Mesendoderm (in vitro differentiated cells): ENCODE data around the gene ARL3.

Experiments
- DNase-seq: peaks from one replicate; pipeline ENCODE4 v3.0.0; 2013
- H2AK5ac ChIP-seq: 2 replicates; pipeline ENCODE4 v1.6.1; 2013; ENCODE audit warnings: low read length, inconsistent platforms
- H2BK120ac ChIP-seq: 2 replicates; pipeline ENCODE4 v1.6.1; 2013; ENCODE audit warnings: low read depth, mild to moderate bottlenecking, low read length, moderate library complexity, mixed read lengths
- H2BK15ac ChIP-seq: replicated peaks from 2 replicates; pipeline ENCODE4 v1.6.1; 2013; ENCODE audit warnings: low read depth, mild to moderate bottlenecking, moderate library complexity
- H2BK5ac ChIP-seq: 2 replicates; pipeline ENCODE4 v1.6.1; 2013; ENCODE audit warnings: low read length, inconsistent platforms
- H3K18ac ChIP-seq: 2 replicates; pipeline ENCODE4 v1.6.1; 2013; ENCODE audit warnings: mild to moderate bottlenecking, low read length, mixed read lengths
- H3K23ac ChIP-seq: one replicate; pipeline ENCODE4 v1.6.1; 2013; ENCODE audit warnings: low read length
- H3K27ac ChIP-seq: 2 replicates; pipeline ENCODE4 v1.5.1; 2013; ENCODE audit warnings: low read depth, mild to moderate bottlenecking, inconsistent platforms, low read length, moderate library complexity
- H3K27me3 ChIP-seq: 2 replicates; pipeline ENCODE4 v1.6.1; 2013; ENCODE audit warnings: low read length, control low read depth, mild to moderate bottlenecking, inconsistent platforms; ENCODE audit not compliant: insufficient read depth, poor library complexity
- H3K36me3 ChIP-seq: 2 replicates; pipeline ENCODE4 v1.6.1; 2013; ENCODE audit warnings: low read length, inconsistent platforms; ENCODE audit not compliant: control insufficient read depth, insufficient read depth
- H3K4ac ChIP-seq: one replicate; pipeline ENCODE4 v1.6.1; 2013; ENCODE audit warnings: low read depth, mild to moderate bottlenecking, low read length, moderate library complexity
- H3K4me1 ChIP-seq: 2 replicates; pipeline ENCODE4 v1.6.1; 2013; ENCODE audit warnings: low read depth, low read length, inconsistent platforms; ENCODE audit not compliant: control insufficient read depth
- H3K4me2 ChIP-seq: 2 replicates; pipeline ENCODE4 v1.6.1; 2013; ENCODE audit warnings: low read length
- H3K4me3 ChIP-seq: 2 replicates; pipeline ENCODE4 v1.5.1; 2013; ENCODE audit warnings: mild to moderate bottlenecking, low read length
- H3K56ac ChIP-seq: one replicate; pipeline ENCODE4 v1.6.1; 2013; ENCODE audit warnings: low read length
- H3K79me1 ChIP-seq: 2 replicates; pipeline ENCODE4 v1.6.1; 2013; ENCODE audit warnings: low read length, inconsistent platforms
- H3K79me2 ChIP-seq: 2 replicates; pipeline ENCODE4 v1.6.1; 2013; ENCODE audit warnings: mild to moderate bottlenecking, low read length; ENCODE audit not compliant: control insufficient read depth, insufficient read depth
- H3K9ac ChIP-seq: 2 replicates; pipeline ENCODE4 v1.6.1; 2013; ENCODE audit warnings: low read length, inconsistent platforms
- H4K5ac ChIP-seq: one replicate; pipeline ENCODE4 v1.6.1; 2013; ENCODE audit warnings: low read length
- H4K8ac ChIP-seq: one replicate; pipeline ENCODE4 v1.6.1; 2013; ENCODE audit warnings: low read depth, mild to moderate bottlenecking, control low read depth, low read length, moderate library complexity
- WGBS: extraction: QIAGEN DNeasy Blood & Tissue Kit; methylation state at CpG from one replicate; pipeline ENCODE4 v1.1.7; 2013; ENCODE audit warnings: low lambda C conversion rate, missing lambda C conversion rate; ENCODE audit not compliant: insufficient coverage; ENCODE audit errors: extremely low coverage; 5-methylcytosine and 5-hydroxymethylcytosine counted together

Gene ARL3

DNA sequence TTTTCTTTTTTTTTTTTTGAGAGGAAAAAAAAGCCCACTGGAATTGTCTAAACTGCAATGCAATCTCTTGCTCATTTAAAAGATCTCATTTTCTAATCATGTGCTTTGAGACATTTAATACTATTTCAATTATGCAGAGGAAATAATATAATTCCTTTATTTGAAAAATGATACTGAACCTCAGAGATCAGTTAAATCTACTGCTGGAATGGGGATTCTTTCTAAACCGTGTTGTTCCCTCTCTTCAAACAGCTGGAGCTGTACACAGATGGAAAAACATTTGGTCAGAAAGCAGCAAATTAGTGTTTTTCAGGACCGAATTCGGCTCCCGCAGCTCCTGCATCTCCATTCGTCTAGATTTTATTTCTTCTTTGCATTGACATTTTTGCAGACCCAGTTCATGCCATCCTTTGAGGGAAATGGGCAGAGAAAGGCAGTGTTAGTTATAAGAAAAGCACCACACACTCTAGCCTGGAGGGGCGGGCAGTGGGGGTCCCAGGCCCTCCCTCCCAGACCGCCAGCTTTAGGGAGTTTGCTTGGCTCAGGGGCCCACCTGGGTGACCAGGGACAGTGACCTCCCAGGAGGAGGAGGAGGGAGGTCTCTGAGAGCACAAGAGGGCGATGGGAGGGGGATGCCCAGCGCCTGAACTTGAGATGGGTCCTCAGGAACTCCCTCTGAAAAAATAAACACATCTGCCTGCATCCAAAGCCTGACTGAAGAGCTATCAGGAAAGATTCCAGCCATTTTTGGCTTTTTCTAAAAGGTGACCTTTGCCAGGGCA is 37.5 kb downstream of the ARL3 start:
- Histone ChIP-seq H3K4me3 (no peak overlapping the region), H2AK5ac (no peak overlapping the region), H3K36me3 (no peaks in the 10 kb centered on the region), H3K27ac (no peak overlapping the region), H3K23ac (peak overlapping the region; percentile 68), H4K5ac (no peak overlapping the region), H3K4me1 (peaks cover 16% of the 10 kb centered on the region), H3K27me3 (no peaks in the 10 kb centered on the region), H3K79me2 (no peaks in the 10 kb centered on the region), H3K9ac (no peak overlapping the region), H3K4ac (no peak overlapping the region), H3K4me2 (no peak overlapping the region), H4K8ac (no peak overlapping the region), H2BK5ac (no peak overlapping the region), H2BK15ac (no peak overlapping the region), H3K18ac (no peak overlapping the region), H3K79me1 (no peaks in the 10 kb centered on the region), H3K56ac (no peak overlapping the region), H2BK120ac (no peak overlapping the region)
- no CpG with 5 or more reads among the region's 9 CpGs for WGBS
- DNase-seq: no peak

- Histone ChIP-seq H3K27ac (peak overlapping the region; percentile 46), H2BK15ac (no peak overlapping the region), H3K4ac (no peak overlapping the region), H4K8ac (no peak overlapping the region), H2BK5ac (no peak overlapping the region), H2BK120ac (no peak overlapping the region), H3K4me2 (no peak overlapping the region), H3K18ac (no peak overlapping the region), H3K27me3 (no peaks in the 10 kb centered on the region), H3K9ac (peak overlapping the region; percentile 38), H3K36me3 (no peaks in the 10 kb centered on the region), H4K5ac (no peak overlapping the region), H3K4me1 (peaks cover 16% of the 10 kb centered on the region), H3K79me1 (no peaks in the 10 kb centered on the region), H2AK5ac (no peak overlapping the region), H3K4me3 (no peak overlapping the region), H3K56ac (no peak overlapping the region), H3K23ac (no peak overlapping the region), H3K79me2 (no peaks in the 10 kb centered on the region)
- no CpG with 5 or more reads among the region's 16 CpGs for WGBS
- no peak for DNase-seq
Measured at GRCh38 chr10:102675666-102676533, 38.3 kb downstream of the ARL3 start.

GRCh38 chr10:102675011-102675665 is 39.1 kb downstream of the ARL3 start:
- no peak overlapping the region for H3K23ac ChIP-seq
- H2BK15ac ChIP-seq: no peak overlapping the region
- H3K18ac ChIP-seq: no peak overlapping the region
- no peak overlapping the region for H3K4ac ChIP-seq
- WGBS: no CpG with 5 or more reads among the region's 8 CpGs
- H3K36me3 ChIP-seq: no peaks in the 10 kb centered on the region
- H3K27ac ChIP-seq: peak overlapping the region; percentile 46
- no peak overlapping the region for H2BK5ac ChIP-seq
- no peak overlapping the region for H4K8ac ChIP-seq
- H3K4me3 ChIP-seq: no peak overlapping the region
- no peaks in the 10 kb centered on the region for H3K79me1 ChIP-seq
- H2BK120ac ChIP-seq: no peak overlapping the region
- no peak overlapping the region for H3K4me2 ChIP-seq
- H3K56ac ChIP-seq: no peak overlapping the region
- H3K79me2 ChIP-seq: no peaks in the 10 kb centered on the region
- H2AK5ac ChIP-seq: no peak overlapping the region
- H3K4me1 ChIP-seq: peaks cover 20% of the 10 kb centered on the region
- peak overlapping the region; percentile 1 for H3K9ac ChIP-seq
- H3K27me3 ChIP-seq: no peaks in the 10 kb centered on the region
- no peak for DNase-seq
- H4K5ac ChIP-seq: no peak overlapping the region

- Histone ChIP-seq H3K79me1 (no peaks in the 10 kb centered on the region), H3K4me2 (no peak overlapping the region), H3K4me1 (peaks cover 20% of the 10 kb centered on the region), H4K8ac (no peak overlapping the region), H3K4ac (no peak overlapping the region), H3K9ac (peak overlapping the region; percentile 1), H3K18ac (no peak overlapping the region), H2BK15ac (no peak overlapping the region), H2BK5ac (no peak overlapping the region), H3K27ac (peak overlapping the region; percentile 46), H3K4me3 (no peak overlapping the region), H2BK120ac (no peak overlapping the region), H2AK5ac (no peak overlapping the region), H3K36me3 (no peaks in the 10 kb centered on the region), H3K79me2 (no peaks in the 10 kb centered on the region), H3K27me3 (no peaks in the 10 kb centered on the region), H4K5ac (no peak overlapping the region), H3K23ac (no peak overlapping the region), H3K56ac (no peak overlapping the region)
- DNase-seq: peak; percentile 41
- no CpG with 5 or more reads among the region's 2 CpGs for WGBS
Measured at GRCh38 chr10:102674566-102674965, 39.6 kb downstream of the ARL3 start.

GRCh38 chr10:102673819-102674511 is 40.2 kb downstream of the ARL3 start:
- no CpG with 5 or more reads among the region's 19 CpGs for WGBS
- no peak overlapping the region for H2BK120ac ChIP-seq
- H2AK5ac ChIP-seq: no peak overlapping the region
- H3K4me2 ChIP-seq: peak overlapping the region; percentile 10
- H3K27me3 ChIP-seq: no peaks in the 10 kb centered on the region
- peak overlapping the region; percentile 16 for H3K9ac ChIP-seq
- peak overlapping the region; percentile 58 for H3K56ac ChIP-seq
- H2BK15ac ChIP-seq: no peak overlapping the region
- H3K4ac ChIP-seq: no peak overlapping the region
- no peak overlapping the region for H3K23ac ChIP-seq
- no peaks in the 10 kb centered on the region for H3K79me1 ChIP-seq
- H4K5ac ChIP-seq: no peak overlapping the region
- H4K8ac ChIP-seq: no peak overlapping the region
- H3K18ac ChIP-seq: no peak overlapping the region
- peak; percentile 75 for DNase-seq
- H3K27ac ChIP-seq: peak overlapping the region; percentile 46
- H3K4me3 ChIP-seq: no peak overlapping the region
- peaks cover 20% of the 10 kb centered on the region for H3K4me1 ChIP-seq
- H3K36me3 ChIP-seq: no peaks in the 10 kb centered on the region
- no peak overlapping the region for H2BK5ac ChIP-seq
- no peaks in the 10 kb centered on the region for H3K79me2 ChIP-seq
